GM04504 (cell line): ENCODE measurements around the gene PRKN.

ENCODE experiments used
- DNase-seq: peaks from one replicate; pipeline ENCODE4 v3.0.0-alpha.2; 2012; ENCODE audit warnings: low read depth

The PRKN gene

GRCh38 chr6:162118706-162119105 is 608.9 kb downstream of the PRKN start:
- no peak for DNase-seq

DNA sequence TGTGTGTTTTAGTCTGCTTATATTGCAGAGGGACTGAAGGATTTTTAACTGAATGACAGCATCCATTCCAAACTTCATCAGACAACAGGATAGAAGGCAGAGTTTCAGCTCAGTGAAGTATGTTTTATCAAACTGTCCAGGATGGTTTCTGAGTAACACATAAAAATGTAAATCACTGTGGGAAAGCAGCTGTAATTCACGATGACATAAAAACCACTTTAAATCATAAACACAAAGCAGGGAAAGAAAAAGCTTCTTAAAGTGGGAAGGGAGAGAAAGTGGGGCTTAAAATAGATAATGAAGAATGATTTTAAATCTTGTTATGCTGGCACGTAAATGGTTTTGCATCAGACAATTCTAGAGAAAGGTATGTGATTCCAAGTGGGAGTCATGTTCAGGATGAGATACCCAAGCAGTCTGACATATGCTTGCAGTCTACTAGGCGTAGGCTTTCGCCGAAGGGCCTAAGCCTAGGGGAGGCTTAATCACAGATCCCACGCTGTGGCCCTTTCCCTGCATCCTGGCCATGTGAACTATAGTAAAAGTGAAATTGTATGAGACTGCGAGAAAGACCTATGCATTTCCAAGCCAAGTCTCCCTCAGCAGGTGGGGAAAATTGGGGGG is 610.6 kb downstream of the PRKN start:
- DNase-seq: no peak

- DNase-seq: no peak
Observed at GRCh38 chr6:162109480-162110050, 618.0 kb downstream of the PRKN start.

DNA sequence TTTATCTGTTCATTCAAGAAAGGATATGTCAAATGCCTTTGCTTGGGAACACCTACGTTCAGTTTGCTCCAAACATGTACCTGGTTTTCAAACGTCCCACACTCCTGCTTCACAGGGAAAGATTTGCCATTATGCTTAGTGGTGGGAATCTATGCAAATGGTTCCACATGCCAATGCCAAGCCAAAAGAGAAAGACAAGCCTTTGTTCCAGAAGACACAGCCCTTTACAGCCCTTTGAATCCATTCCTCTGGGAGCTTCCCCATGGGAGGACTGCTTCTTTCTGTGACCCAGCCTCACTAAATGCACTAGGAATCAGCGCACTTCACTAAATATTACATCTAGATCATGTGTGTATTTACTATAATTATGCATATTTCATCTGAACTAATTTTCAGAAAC is 619.5 kb downstream of the PRKN start:
- DNase-seq: no peak

GRCh38 chr6:162100096-162100495 is 627.5 kb downstream of the PRKN start:
- DNase-seq: no peak

- peak; percentile 60 for DNase-seq
Observed at GRCh38 chr6:162099685-162100084, 627.9 kb downstream of the PRKN start.

- no peak for DNase-seq
Observed at GRCh38 chr6:162092816-162093502, 634.6 kb downstream of the PRKN start.

DNA sequence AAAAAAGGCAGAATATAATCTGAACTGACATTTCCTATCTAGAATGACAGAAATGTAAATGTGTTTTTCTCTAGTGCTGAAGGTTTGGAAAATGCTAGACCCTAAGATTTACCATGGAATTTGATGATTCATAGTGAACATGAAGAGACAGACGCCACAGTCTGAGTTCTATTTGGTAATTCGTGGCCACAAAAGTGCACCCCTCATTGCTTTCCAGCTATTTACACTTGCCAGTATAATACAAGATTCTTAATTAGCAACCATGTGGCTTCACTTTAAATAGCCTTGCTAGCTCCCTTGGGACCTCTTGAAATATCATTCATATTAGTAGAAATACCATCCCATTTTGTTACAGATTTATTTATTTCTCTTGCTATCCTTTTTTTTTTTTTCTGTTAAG is 636.8 kb downstream of the PRKN start:
- DNase-seq: peak; percentile 29

- DNase-seq: no peak
Observed at GRCh38 chr6:162088091-162088490, 639.5 kb downstream of the PRKN start.

DNA sequence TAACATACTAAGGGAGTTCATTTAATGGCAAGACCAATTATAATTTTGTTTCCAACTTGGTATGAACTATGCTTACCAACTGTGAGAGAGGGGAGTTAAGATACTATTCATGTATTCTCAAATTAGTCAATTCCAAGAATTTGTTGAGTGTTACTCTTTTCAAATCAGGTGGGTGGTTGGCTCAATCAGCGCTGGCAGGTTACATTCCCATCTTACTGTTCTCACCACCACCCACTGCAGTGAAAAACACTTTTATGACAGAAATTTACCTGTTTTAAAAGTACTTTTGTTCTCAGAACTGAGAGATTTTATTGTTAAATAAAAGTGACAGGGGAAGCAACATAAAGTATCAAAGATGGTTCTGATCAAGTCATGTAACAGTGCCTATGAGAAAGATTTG is 642.0 kb downstream of the PRKN start:
- no peak for DNase-seq

DNA sequence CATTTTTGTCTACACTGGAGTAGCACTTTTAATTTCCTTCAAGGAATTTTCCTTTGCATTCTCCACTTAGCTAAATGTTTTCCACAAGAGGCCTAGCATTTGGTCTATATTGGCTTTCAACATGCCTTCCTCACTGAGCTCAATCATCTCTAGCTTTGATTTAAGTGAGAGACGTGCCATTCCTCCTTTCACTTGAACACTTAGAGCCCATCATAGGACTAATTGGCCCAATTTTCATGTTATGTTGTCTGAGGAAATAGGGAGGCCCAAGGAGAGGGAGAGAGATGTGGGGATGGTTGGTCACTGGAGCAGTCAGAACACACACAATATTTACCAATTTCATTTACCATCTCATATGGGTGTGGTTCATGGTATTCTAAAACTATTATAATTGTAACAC is 645.0 kb downstream of the PRKN start:
- no peak for DNase-seq

DNA sequence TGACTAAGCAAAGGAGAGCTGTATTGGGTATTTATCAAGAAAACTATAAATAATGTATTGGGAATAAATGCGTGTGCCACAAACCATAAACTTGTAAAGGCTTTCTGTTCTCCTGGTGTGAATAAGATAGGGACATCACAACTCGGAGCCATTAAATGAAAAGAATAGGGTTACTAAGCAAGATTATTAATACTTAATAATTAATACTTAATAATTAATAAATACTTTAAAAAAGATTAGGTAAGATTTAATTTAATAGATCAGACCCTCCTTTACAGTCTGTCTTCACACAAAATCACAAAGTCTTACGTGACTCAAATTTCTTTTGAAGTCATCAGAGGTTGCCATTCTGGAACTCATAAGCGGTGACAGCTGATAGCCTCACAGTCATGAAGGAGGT is 648.9 kb downstream of the PRKN start:
- DNase-seq: no peak

DNA sequence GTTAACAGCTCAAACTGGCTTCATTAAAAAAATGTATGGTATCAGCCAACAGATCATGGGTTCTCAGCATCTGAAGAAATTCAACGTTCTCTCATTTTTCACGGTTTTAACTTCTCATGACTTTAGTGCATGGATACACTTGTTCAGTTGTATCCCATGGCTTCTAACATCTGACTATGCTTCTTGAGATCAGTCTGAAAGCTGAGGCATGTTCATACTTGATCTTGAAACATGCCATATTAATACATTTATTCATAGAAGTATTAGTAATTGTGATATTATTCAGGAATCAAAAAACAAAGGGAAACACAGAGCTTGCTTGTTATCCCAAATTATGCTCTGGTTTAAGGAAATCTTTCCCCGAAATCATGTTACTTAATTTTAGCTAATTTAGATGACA is 649.4 kb downstream of the PRKN start:
- no peak for DNase-seq

DNA sequence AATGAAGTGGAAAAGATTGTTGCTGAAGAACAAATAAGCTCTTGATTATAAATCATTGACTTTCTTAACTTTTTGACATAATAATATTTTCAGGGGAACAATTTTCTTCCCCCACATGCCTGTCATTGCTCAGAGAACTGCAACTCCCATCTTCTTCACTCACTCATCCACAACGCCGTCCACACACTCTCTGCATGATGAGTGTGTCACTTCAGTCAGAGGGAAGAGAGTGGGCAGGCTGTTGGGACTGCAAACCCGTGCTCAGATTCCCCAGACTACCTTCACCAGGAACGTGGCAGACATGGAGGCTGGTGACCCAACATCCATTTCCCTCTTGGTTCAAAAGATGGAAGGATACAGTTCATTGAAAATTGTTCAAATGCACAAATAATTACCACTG is 650.8 kb downstream of the PRKN start:
- no peak for DNase-seq

- DNase-seq: no peak
Observed at GRCh38 chr6:162074641-162075275, 652.8 kb downstream of the PRKN start.

DNA sequence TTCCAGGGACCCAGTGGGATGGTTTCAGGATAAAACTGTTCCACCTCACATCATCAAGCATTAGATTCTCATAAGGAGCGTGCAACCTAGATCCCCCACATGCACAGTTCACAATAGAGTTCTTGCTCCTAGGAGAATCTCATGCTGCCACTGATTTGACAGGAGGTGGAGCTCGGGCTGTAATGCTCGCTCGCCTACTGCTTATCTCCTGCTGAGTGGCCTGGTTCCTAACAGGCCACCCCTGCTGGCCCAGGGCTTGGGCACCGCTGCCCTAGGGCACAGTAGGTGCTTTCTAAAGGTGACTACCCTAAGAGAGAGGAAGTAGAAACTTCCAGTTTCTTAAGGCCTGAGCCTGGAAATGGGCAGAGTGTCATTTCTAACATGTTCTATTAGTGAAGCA is 656.9 kb downstream of the PRKN start:
- no peak for DNase-seq

GRCh38 chr6:162069995-162070394 is 657.6 kb downstream of the PRKN start:
- DNase-seq: no peak

DNA sequence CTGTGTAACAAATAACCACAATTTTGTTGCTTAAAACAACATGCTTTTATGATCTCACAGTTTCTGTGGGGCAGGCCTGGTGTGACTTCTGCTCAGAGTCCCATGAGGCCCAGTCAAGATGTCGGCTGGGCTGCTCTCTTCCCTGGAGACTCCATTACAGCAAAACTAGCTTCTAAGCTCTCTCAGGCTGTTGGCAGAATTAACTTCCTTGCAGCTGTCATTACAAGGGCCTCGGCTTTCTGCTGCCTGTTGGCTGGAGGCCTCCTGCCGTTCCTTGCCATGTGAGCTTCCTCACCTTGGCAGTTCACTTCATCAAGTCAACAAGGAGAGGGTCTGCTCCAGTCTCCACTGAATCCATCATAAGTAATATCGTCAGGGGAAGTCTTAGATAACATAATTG is 659.2 kb downstream of the PRKN start:
- no peak for DNase-seq

GRCh38 chr6:162063666-162064065 is 663.9 kb downstream of the PRKN start:
- DNase-seq: no peak

DNA sequence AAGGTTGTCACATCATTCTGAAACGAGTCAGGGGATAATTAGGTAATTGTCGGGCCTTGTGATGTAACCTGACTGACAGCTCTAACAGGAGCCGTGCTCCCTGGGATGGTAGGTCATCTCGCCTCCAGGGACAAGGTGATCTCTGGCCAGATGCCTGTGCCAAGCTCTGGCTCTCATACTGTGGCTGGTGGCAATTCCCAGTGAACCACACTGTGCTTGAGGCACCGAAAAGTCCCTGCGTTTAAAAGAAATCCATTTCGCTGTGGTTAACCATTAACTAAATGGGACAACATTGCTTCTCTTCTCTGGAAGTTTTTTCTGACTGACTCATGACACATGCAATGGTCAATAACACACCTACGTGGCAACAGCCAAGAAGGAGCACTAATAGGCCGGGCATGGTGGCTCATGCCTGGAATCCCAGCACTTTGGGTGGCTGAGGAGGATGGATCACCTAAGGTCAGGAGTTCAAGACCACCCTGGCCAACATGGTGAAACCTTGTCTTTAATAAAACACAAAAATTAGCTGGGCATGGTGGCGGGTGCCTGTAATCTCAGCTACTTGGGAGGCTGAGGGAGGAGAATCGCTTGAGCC is 669.2 kb downstream of the PRKN start:
- no peak for DNase-seq

DNA sequence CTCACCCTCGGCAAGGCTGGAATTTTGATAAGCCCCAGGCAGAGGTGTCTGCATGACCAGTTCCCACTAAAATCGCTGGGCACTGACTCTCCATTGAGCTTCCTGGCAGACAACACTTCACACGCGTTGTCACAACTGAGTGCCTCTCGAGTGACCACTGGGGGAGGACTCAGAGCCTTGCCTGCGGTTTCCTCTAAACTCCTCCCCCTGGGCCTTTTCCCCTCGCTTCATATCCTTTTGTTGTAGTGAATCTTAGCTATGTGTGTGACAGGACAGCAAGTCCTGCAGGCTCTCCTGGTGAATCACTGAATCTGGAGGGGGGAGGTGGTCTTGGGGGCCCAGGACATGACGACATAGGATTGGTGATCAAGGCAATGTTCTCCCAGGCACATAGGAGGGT is 670.8 kb downstream of the PRKN start:
- no peak for DNase-seq

GRCh38 chr6:162056061-162056460 is 671.5 kb downstream of the PRKN start:
- no peak for DNase-seq

DNA sequence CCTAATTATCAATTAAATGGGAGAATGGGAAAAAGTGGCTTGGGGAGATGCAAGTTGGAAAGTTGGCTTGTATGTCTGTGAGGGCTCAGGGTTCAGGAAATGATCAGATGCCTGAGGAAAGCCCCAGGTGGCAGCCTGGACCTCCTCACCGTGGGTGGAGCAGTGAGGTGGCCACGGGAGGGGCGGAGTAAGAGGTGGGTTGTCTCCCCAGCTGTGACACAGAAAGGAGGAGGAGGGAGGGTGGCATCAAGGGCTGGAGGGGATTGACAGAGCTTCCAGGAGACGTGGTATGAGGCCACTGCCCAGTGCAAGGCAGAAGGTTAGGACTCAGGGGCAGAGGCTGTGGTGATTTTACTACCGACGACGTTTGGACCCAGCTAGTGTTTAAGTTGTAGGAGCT is 672.2 kb downstream of the PRKN start:
- no peak for DNase-seq
